NCI-H2081 (cell line): ENCODE measurements around the gene RPL36A.

Source experiments
- DNase-seq, 2 experiments: peaks; one replicate each; lab custom pipeline; 2025; lab: John Stamatoyannopoulos, UW

The RPL36A gene

GRCh38 chrX:101442085-101442484 is 51.3 kb downstream of the RPL36A start:
- no peak for DNase-seq
